Epidermal melanocyte (primary cell): ENCODE results near the gene RNF166.

Experiments
- DNase-seq: peaks from one replicate; pipeline ENCODE4 v3.0.0; 2011; ENCODE audit warnings: low spot score; ENCODE audit not compliant: insufficient read length

The RNF166 gene, protein sequence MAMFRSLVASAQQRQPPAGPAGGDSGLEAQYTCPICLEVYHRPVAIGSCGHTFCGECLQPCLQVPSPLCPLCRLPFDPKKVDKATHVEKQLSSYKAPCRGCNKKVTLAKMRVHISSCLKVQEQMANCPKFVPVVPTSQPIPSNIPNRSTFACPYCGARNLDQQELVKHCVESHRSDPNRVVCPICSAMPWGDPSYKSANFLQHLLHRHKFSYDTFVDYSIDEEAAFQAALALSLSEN

DNA sequence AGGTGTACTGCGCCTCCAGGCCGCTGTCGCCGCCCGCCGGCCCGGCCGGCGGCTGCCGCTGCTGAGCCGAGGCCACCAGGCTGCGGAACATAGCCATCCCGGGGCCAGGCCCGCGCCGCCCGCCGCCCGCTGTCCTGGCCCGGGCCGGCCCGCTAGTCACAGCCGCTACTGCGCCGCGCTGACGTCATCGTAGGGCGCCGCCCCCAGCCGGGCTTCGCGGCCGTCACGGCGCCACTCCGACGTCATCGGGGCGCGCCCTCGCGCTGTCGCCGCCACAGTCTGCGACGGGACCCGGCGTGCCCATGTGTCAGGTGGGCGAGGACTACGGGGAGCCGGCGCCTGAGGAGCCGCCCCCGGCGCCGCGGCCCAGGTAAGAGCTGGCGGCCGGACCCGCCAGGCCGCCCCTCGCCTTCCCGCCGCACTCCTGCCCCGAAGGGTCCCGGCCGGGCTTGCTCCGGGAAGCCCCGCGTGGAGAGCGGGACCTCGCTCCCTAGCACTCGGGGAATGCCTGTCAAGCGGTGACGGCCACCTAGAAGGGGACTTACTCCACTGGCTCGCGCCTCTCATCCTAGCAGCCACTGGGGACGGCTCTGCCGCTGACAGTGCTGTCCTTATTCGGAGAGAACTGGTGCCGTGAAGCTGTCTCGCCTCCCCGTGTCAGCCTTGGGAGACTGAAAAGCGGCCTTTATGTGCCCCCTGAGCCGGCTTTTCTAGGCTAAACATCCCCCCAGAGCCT, at the start of gene RNF166, which contains the start of gene CTU2:
Gene RNF166, minus strand, starts transcription at position 180 of the 736 bp plus-strand sequence. Its CDS starts 83 bp downstream, at position 97.
Gene CTU2, plus strand, starts transcription at position 275 of the 736 bp plus-strand sequence. Its CDS starts 28 bp downstream, at position 303.
- DNase-seq = peak; percentile 99

DNA sequence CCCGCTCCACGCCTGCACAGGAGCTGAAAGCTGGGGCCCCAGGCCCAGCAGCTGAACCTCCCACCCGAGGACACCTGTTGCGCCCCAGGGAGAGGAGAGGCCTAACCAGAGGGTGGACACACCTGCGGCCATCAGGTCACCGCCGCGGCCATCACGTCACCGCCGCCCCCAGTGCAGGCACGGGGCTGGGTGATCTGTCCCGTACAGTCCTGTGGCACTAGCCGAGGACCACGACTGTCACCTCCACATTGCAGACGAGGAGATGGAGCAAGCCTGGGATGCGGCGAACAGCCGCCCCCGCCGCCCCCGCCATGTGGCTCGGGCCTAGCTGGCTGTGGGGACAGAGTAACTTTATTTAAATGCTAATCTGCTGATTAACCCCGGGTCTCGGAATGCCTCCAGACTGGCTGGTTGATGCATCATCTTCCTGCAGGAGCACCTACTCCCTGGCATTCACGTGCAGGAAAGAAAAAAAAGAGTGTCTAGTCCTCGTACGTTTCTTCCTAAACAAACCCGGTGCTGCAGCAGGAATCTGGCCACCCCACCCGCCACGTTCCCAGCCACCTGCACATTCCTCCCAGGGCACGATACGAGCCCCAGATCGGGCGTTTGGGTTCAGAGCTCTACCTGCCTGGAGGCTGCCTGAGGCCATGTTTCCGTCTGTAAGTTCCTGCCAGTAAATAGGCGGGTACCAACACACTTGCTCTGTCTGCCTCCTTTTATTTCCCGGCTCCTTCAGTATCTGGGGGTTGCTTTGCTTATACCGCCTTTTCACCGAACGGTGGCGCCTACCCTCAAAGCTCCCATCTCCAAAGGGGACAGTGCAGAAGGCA, 48.9 kb upstream of the RNF166 start:
- DNase-seq = no peak

DNA sequence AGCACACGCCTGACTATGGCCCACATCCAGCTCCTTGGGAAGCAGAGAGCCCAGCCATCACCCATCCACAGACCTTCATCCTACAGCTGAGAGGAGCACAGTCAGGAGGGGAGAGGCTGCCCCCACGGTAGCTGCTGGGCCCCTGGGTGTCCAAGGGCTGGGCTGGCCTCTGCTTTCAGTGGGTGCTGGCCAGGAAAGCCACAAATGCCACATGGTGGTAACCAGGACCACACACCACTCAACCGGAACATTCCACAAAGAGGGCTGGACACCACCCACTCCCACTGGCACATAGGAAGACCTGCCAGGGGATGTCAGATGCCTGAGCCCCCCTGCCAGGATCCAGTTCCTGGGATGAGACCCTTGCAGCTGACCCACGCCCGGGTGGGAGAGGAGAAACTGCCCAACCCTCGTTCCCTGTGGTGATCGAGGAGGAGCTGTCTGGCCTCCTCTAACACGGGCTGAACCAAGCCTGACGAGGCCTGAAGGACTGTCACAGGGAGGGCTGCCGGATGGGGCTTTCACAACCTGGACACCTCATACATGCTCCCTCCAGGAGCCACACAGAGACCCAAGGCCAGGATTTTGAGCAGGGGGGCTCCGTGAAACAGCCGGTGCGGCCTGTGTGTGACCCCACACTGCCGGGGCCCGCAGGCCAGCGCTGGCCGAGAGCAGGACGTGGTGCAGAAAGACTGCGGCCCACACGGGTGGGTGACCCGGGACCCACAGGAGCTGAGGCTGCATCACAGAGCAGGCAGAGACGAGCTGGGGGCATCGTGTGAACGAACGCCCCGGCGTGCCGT, 48.1 kb upstream of the RNF166 start:
- DNase-seq = no peak

DNA sequence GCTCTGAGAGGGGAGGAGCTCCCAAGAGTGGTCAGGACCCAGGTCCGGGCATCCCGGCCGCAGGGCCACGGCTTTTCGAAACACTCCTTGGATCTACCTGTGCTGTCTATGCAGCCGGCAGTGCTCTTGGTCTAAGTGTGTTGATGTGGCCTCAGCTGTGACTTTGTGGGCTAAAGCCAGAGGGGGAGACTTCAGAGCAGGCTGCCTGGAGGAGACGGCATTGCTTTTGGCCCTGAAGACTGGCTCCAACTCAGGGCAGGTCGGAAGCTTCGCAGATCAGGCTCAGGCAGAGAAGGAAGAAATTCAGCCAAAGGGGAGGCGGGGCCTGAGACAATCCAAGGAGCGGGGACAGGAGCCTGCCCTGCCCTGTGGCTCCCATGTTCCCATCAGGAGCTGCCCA, 47.4 kb upstream of the RNF166 start:
- no peak for DNase-seq

DNA sequence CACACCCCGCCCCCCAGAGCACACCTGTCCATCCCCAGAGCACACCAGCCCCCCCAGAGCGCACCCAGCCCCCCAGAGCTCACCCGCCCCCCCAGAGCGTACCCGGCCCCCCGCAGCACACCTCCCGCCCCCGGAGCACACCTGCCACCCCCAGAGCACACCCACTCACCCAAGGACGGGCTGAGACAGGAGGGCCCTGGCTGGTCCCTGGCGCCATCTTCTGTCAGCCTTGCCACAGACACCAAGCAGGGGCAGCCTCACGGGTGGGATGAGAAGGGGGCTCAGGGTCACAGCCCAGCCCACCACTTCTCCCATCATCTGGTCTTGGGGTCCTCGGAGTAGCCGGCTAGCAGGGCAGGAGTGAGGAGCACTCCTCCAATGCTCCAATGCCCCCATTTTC, 47.0 kb upstream of the RNF166 start:
- no peak for DNase-seq

DNA sequence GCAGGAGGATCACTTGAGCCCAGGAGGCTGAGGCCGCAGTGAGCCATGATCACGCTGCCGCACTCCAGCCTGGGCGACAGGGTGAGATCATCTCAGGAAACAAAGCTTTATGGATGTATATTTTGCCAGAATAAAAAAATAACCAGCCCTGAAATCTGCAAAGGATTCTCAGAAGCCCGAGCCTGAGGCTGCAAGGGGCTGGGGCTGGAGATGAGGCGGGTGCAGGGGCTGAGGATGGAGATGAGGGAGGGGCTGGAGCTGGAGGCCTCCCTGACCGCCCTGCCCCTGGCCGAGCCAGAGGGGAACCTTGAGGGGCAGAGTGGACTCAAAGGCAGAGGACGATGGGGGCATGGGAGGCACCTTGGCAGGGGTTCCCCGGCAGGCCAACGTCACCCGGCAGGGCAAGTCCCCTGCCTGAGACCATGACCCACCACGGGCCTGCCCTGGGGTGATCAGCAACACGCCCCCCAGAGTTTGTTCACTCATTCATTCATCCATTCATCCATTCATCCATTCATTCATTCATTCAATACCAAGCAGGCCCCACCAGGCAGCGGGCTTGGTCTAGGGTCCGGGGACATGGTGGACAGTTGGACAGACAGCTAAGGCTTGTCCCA, 46.3 kb upstream of the RNF166 start:
- no peak for DNase-seq

DNA sequence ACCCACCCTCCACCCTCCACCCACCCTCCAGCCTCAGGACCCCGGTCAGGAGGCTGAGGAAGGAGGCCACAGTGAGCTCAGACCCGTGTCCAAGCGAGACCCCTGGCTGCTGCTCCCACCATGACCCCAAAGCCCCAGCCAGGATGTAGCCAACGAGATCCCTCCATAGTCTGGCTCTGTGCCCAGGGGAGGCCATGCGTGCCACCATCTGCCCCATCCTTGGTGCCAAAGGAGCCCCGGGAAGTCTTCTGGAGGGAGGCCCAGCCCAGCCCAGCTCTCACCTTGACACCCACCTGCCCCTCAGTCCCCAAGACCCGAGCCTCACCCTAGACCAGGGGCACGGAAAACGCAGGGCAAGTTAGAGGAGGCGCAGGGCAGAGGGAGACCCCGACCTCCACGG, 44.6 kb upstream of the RNF166 start:
- DNase-seq = no peak

DNA sequence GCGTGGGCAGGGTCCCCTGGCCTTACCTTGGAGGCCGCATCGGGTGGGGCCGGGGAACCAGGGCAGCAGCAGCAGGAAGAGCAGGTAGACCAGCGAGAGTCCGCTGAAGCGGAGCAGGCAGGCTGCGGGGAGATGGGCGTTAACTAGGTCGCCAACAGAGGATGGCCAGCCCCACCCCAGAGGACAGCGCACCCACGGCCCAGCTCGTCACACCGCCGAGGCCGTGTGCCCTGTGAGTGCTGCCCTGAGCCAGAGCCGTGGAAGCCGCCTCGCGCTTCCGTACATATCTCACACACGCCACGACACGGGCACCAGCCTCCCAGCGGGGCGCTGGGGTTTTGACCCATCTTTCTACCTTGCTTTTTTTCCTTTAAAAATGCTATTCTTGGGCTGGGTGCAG, 43.1 kb upstream of the RNF166 start:
- no peak for DNase-seq

DNA sequence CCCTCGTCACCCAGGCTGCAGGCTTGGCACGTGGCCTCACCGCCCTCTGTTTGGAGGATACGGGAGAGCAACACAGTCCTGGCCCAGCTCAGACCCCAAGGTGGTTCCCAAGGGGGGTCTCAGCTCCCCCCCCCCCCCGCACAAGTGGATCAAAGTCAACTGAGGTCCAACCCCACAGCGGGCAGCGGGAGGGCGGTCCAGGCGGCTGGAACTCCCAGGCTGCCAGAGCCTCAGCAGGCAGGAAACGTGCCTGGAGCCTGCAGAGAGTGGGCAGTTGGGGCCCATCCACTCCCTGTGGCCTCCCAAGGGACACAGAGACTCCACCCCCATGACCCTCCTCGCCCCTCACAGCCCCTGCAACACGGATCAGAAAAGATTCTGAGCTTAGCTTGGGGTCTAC, 42.2 kb upstream of the RNF166 start:
- DNase-seq = no peak

DNA sequence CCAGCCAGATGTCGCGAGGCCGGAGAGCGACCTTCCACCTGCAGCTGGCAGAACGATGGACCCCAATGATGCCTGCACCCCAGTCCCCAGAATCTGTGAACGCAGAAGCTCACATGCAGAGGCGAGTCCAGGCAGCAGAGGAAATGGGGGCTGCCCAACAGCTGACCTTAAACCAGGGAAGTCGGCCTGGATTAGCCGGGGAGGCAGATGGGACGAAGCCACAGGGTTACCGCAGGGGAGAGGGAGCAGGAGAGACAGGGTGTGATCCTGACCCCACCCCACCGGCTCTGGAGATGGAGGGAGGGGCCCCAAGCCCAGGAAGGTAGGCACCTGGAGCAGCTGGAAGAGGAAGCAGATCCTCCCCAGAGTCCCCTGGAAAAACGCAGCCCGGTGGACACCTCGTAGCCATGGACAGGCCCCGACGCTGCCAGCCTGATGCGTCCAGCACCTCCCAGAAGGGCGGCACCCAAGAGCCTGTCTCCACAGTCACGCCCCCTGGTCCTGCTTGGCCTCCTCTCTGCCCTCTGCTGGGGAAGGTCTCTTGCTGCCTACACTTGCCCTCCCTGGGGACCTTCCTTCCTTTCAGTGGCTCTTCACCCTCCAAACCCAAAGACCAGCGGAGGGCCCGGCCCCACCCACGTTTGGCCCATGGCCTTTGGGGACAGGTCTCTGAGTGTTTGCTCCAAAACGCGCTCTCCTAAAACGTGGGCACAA, 41.5 kb upstream of the RNF166 start:
- no peak for DNase-seq

DNA sequence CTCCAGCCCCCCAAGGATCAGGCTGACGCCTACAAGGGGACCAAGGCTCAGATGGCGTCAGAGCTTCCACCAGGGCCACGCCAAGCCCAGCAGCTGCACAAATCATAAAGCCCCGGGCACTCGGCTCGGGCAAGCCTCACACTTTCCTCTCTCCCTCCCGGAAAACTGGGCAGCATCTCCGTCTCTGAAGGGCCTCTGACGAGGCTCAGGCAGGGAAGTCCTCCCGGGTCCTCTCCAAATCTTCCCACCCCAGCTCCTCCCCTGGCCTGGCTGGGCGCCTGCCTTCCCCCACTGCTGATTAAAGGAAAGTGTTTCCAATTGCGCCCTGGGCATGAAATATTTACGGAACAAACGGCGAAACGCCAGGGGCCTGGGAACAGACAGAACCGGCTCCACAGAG, 40.3 kb upstream of the RNF166 start:
- DNase-seq = no peak

DNA sequence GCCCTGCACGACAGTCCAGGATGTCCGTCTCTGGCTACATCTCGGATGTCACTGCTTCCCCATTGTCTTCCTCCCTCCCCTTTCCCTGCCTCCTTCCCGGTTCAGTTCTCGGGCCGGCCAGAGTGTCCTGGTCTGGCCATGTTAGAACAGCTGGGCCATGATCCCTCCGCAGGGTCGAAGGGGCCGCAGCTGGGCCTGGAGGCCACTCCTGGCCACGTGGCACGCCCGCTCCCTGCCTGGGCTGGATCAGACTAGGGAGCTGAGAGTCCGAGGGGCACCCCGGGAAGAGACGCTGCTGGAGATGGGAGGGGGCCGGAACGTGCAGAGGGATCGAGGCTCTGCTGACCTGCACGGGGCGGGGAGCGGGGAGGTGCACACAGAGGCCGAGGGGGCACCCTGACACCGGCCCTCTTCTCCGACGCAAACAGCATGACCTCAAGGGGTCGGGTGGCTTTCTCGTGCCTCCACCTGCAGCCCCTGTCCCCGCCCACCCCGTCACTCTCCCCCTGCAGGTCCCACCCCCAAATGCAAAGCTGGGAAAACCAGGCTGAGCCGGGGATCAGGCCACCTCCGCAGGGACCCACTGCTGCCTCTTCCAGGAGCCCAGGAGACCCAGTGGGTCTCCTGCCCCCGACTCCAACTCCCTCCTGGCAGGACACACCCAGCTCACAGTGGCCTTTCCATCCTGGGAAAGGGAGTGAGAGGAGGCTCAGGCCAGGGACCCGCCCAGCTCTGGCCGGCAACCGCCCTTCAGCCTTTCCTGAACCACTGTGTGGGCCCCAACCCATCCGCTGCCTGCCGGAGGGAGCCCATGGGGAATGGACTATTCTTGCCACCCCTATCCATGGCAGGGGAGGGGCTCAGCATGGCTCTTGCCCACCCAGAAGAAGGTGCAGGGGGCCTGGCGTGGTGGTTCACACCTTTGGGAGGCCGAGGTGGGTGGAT, 38.6 kb upstream of the RNF166 start:
- no peak for DNase-seq

DNA sequence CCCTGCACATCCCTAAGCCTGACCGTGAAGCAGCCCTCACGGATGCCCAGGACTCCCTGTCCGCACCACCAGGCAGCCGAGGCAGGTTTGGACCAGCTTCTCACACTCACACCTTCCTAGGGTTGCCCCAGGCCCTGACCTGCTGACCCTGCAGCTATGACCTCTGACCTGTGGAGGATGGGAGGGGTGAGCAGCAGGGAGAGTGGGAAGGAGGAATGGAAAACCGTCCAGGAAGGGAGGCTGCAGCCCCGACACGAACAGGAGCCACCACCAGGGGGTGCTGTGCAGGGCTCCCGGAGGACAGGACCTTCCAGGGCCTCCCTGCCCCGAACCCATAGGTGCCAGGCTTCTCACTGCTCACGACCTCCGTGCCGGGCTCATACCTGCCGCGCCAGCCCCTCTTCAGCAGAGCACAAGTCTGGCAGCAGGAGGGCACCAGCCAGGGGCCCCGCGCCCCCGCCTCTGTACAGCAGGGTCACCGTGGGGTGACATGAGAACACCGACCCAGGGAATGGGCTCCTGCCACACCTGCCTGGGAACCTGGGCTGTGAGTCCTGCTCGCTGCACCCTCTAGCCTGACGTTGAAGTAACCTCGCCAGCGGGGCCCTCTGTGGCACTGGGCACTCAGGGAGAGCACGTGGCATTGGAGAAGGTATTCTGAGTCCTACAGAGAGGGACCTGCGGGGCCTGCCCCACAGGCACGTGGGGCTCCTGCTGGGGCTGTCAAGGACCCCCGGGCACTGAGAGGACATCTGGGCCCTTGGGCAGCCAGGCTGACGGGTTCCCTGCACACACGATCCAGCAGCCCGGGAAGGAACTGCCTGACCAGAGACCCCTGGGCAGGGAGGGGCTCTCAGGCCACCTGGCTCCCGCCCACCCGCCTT, 37.7 kb upstream of the RNF166 start:
- DNase-seq = peak; percentile 86

DNA sequence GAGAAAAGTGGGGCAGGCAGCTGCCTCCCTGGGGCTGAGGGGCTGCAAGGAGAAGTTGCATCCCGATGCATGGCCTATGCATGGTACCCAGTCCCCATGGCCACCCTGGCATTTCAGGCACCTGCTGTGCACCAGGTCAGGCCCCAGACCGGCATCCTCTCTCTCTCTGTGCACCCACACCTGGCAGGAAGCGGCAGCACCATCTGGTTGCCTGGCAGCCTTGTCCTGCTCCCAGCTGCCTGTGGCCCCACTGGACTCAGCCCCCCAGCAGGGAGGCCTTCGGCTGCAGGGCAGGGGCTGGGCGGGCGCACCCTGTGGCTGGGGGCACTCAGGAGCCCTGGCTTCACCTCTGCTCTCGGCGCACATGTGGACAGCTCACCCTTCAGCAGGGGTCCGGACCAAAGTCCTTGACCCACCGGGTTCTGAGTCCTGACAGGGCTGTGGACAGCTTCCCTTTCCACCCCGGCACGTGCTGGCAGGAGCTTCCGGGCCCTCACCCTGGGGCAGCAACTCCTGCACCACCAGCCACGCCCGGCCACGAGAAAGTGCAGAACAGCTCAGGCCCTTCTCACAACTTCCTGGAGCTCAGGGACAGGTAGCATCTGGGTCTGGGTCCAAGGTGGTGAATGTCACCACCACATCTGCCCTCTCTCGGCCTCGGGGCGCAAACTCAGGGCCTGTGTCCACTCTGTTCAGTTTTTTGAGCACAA, 36.8 kb upstream of the RNF166 start:
- no peak for DNase-seq

DNA sequence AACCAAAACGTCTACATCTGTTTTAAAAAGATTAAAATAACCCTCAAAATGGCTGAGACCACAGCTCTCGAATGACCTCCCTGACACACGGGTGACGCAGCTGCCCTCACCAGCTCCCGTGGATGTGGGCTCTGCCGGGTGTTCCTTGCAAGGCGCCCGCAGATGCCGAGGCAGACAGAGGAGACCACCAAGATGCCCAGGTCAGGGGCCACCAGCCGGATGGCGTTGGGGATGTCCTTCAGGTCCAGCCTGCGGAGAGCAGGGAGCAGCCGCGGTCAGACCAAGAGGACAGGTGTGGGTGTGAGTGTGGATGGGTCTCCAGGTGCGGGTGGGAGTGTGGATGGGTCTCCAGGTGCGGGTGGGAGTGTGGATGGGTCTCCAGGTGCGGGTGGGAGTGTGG, 35.2 kb upstream of the RNF166 start:
- no peak for DNase-seq

DNA sequence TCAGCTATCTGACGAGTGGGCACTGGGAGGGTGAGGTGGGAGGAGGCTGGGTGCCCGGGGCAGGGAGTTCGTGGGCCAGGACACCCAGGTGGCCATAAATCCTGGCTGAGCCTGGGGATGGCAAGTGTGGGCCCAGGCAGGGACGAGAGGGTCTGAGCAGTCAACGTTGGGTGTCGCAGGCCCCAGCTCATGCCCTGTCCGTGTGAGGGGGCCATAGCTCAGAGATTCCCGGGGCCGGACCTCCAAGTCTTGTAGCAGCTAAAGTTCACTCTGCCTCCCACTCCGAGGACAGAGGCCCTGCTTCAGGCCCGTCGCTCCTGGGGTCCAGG, 34.5 kb upstream of the RNF166 start:
- DNase-seq = no peak

DNA sequence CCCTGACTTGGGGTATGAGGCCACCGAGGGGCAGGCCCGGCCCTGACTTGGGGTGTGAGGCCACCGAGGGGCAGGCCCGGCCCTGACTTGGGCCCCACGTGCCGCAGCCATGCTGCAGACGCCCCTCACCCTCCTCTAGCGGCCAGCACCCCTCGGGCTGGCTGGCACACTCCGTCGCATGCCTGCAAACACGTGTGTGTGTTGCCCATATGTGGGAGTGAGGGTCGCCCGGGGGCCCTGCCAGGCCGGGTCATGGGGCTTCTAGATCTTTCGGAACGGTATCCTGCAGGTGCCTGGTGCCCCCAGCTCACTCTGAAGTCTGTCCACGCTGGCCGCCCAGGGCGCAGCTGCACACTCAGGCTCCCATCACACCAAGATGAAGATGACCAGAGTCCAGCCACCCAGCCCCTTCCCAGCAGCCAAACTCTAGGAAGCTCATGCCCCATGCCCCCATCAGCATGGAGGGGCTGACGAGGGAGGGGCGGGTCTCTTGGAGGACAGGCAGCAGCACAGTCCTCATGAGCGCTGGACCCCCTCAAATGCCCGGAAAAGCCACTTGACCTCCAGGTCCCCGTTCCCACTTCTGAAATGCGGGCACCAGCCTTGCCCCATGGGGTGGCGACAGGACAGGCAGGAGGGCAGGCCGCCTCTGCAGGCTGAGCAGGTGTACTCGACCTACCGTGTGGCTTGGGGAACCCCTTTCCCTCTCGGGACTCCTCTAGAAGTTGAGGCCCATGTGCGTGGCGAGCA, 33.9 kb upstream of the RNF166 start:
- DNase-seq = no peak
